ENCODE results near the gene GIMAP7. TPM values are rescaled to one million over a fixed set of nuclear protein-coding genes. Genes with fewer than 3 reads are reported as not detected.

Gene GIMAP7
- total RNA-seq, 6 experiments from 2014 or later = not detected

- no peak overlapping the region for H3K4me3 Mint-ChIP-seq
- no peak for TF ChIP-seq CTCF (IDR thresholded peaks at IDR 0.05)
- no peaks in the 10 kb centered on the region for H3K4me1 Mint-ChIP-seq (ENCODE audit: low read depth)
- no peaks in the 10 kb centered on the region for H3K27me3 Mint-ChIP-seq (ENCODE audit: insufficient read depth)
- DNase-seq = no peak
- no peaks in the 10 kb centered on the region; the same call in 1 of the 2 replicates for H3K36me3 Mint-ChIP-seq (ENCODE audit: low read depth)
- H3K9me3 Mint-ChIP-seq = peaks cover 52% of the 10 kb centered on the region
- no peak overlapping the region for H3K27ac Mint-ChIP-seq
Observed at GRCh38 chr7:150560486-150560885, 45.8 kb downstream of the GIMAP7 start.

GRCh38 chr7:150562919-150563318 lies 48.2 kb downstream of the GIMAP7 start:
- H3K36me3 Mint-ChIP-seq (ENCODE audit: low read depth) = no peaks in the 10 kb centered on the region
- no peak for TF ChIP-seq CTCF (IDR thresholded peaks at IDR 0.05)
- H3K27ac Mint-ChIP-seq = no peak overlapping the region
- DNase-seq = no peak
- H3K4me3 Mint-ChIP-seq = no peak overlapping the region
- peaks cover 53% of the 10 kb centered on the region for H3K9me3 Mint-ChIP-seq
- H3K27me3 Mint-ChIP-seq (ENCODE audit: insufficient read depth) = no peaks in the 10 kb centered on the region
- no peaks in the 10 kb centered on the region for H3K4me1 Mint-ChIP-seq (ENCODE audit: low read depth)

GRCh38 chr7:150564006-150564405 lies 49.3 kb downstream of the GIMAP7 start:
- no peak for TF ChIP-seq CTCF (IDR thresholded peaks at IDR 0.05)
- no peak overlapping the region for H3K27ac Mint-ChIP-seq
- no peaks in the 10 kb centered on the region for H3K36me3 Mint-ChIP-seq (ENCODE audit: low read depth)
- H3K27me3 Mint-ChIP-seq (ENCODE audit: insufficient read depth) = no peaks in the 10 kb centered on the region
- H3K4me1 Mint-ChIP-seq (ENCODE audit: low read depth) = no peaks in the 10 kb centered on the region
- no peak for DNase-seq
- no peak overlapping the region for H3K4me3 Mint-ChIP-seq
- peaks cover 49% of the 10 kb centered on the region for H3K9me3 Mint-ChIP-seq

- no peak for TF ChIP-seq CTCF (IDR thresholded peaks at IDR 0.05)
- H3K36me3 Mint-ChIP-seq (ENCODE audit: low read depth) = no peaks in the 10 kb centered on the region
- no peak for DNase-seq
- peaks cover 50% of the 10 kb centered on the region for H3K9me3 Mint-ChIP-seq
- H3K4me1 Mint-ChIP-seq (ENCODE audit: low read depth) = no peaks in the 10 kb centered on the region
- no peak overlapping the region for H3K4me3 Mint-ChIP-seq
- no peaks in the 10 kb centered on the region; the same call in 1 of the 2 replicates for H3K27me3 Mint-ChIP-seq (ENCODE audit: insufficient read depth)
- no peak overlapping the region for H3K27ac Mint-ChIP-seq
Observed at GRCh38 chr7:150564566-150564965, 49.9 kb downstream of the GIMAP7 start.

- H3K4me1 Mint-ChIP-seq (ENCODE audit: low read depth) = no peaks in the 10 kb centered on the region
- no peak for DNase-seq
Observed at GRCh38 chr7:150565239-150565638, 50.6 kb downstream of the GIMAP7 start.

More at GRCh38 chr7:150565239-150565638, 50.6 kb downstream of the GIMAP7 start:
- Mint-ChIP-seq H3K27ac (no peak overlapping the region), H3K4me3 (no peak overlapping the region), H3K36me3 (ENCODE audit: low read depth) (no peaks in the 10 kb centered on the region), H3K27me3 (ENCODE audit: insufficient read depth) (no peaks in the 10 kb centered on the region; the same call in 1 of the 2 replicates), H3K9me3 (peaks cover 48% of the 10 kb centered on the region)
- no peak for TF ChIP-seq CTCF (IDR thresholded peaks at IDR 0.05)

Measured in HFFc6 (cell line).